ENCODE measurements around the gene FYCO1.

The FYCO1 gene

DNA sequence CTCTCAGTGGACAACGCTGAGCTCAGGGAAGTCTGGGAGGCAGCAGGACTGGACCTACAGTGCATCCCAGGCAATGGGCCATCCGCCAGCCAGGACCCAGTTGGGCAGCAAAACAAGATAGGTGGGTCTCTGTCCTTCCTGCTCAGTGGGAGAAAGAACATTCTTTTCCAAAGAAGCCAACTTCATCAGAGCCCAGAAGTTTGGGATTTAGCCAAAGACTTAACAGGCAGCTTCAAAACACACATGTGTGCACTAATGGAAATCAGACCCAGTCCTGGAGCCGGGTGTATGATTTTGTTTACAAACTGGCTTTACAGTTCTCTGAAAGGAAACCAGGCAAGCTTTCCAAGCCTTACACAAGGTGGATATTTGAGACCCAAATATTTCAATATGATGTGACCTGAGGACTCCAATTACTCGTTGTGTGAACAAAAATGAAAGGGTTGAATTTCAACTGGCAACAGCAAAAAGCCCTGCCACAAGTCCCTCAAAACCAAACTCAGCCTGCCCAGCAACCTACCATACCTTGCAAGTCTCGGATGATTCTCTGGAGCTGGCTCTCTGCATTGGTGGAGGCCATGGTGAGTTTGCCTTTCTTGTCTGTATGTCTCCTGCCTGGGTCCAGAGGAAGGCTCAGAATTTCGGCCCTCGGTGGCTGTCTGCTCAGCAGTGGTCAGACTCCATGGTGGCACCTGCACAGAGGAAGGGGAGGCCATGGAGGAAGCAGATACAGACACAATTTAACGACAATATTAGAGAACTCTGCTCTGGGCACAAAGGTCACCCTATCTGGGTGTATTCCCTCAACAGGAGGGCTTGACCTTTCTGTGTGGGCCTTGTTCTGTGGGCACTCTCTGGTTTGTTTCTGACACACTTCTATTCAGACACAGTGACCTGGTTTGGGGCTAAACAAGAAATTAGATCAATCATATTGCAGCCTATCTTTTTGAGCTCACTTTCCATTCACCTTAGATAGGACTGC is 11.0 kb downstream of the FYCO1 start:
- DNase-seq (ENCODE audit: low read depth) = no peak

DNA sequence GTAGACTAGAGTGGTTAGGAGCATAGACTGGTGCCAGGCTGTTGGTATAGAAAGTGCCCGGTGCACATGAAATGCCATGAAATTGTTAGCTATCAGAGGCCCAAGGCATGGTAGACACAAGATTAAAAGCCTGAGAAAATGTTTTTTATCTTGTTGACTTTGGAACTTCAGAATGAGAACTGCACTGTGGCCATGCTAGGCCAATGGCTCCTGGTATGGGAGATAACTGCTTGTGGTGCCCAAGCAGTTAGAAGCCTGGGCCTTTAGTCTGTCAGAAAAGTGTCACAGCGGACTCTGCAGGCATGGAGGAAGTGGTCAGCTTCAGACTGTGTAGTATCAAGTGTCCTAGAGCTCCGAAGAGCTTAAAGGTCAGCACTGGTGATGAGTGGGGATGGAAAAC is 11.9 kb downstream of the FYCO1 start:
- DNase-seq (ENCODE audit: low read depth) = no peak

DNA sequence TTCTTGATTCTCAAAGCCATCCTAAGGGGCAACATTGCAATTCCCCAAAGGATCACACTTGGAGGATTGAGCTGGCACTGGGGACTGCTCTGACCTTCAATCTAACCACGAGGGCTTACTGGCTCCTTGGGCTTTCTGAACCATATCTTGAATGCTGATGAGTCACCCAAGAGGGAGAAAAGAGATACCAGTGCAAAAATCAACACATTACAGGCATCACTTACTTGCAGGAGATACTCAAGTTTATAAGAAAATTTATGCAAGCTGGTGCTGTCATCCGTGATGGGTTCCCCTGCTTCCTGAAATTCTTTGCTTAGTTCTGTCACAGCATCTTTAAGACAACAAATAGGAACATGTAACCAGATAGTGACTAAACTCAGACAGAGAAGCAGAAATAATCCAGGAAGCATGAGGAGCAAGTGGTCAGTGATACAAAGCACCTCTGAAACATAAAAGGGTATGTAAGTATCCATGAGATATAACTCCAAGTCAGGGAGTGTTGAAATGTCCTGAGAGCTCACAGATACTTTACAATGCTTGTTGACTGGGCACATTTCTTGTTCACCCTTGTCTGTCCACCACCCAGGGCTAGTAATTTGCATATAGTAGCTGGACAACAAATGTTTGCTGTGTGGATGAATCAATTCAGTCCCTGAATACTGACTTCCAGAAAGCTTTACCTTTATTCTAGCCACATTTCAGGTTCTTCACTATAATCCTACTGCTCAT is 14.1 kb downstream of the FYCO1 start:
- DNase-seq (ENCODE audit: low read depth) = no peak

DNA sequence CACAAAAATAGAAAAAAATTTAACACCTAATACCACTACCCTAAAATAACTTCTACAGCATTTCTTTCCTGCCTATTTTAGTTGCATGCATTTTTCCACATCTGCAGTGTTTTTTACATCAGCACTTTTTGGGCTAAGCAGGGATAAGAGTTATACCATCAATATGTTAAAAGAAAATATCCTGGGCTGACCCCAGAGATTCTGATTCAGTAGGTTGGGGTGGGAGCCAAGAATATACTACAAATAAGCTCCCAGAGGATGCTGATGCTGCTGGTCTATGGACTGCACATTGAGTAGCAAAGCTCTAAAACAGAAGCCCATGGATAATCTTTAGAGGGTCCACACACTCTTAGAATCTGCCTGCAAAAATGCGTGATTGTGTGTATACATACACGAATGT is 14.8 kb downstream of the FYCO1 start:
- no peak for DNase-seq (ENCODE audit: low read depth)

DNA sequence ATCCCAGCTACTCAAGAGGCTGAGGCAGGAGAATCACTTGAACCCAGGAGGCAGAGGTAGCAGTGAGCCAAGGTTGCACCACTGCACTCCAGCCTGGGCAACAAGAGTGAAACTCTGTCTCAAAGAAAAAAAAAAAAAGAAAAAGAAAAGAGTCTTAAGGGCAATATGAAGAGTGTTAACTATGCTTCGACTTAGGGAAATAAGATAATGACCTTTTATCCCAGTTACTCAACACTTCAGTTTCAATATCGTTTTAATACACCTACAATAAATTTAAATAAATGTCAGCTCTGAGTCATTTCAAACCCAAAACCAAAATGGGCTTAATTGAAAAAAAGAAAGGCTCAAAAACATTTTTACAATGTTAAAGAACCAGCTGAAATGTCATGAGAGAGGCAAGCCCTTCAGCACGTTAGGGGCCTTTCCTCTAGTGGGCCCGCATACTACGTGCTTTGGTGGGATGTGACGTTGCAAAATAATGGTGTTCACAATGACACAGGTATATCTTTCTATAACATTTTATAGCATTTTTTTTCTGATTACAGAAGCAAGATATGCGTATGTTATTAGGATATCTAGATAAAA is 15.3 kb downstream of the FYCO1 start:
- no peak for DNase-seq (ENCODE audit: low read depth)

DNA sequence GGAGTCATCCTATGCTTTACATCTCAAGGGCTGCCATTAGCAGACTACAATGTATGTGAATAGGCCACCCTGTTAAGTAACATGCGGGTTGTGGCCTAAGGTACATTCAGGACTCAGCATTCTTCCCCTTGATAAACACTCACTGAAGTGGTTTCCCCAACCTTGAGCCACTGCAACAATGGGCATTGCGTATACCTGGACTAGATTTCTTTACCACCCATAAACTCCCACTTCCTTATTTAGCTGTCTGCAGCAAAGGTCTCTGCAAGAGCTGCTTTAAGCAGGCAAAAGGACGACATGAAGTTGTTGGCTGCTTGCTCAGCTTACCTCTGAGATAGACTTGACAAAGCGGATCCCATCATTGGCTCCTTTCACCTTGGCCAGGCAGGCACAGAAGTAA is 16.2 kb downstream of the FYCO1 start:
- no peak for DNase-seq (ENCODE audit: low read depth)

DNA sequence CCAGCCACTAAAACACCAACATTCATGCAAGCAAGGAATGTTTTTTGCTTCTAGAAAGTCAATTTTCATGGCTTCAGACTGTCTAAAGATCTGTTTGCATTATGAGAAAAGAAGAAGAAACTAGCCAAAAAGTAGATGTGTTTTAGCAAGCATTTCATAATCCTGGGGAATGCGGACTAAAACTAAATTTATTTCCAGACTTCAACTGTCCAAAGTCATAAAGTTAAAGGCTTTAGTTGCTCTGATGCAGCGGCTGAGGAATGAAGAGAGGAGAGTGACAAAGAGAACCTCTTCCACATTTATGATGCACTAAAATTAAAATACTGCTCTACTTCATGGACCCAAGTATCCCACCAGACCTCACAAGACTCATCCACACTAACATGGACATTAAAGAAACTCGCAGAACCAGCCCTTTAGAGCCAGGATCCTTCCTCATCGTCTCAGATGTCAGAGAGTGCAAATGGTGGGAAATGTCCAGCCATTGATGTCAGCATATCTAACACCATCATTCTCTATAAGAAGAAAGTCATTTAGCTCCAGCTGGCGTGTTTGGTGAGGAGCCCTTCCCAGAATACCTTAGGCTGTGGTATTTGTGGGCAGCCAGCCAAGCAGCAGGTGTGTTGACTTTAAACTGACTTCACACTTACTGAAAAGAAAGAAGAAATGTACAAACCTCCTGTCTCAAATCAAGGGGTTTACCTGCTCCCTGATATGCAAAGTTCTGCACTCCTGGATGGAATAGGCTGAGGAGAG is 17.4 kb downstream of the FYCO1 start:
- DNase-seq (ENCODE audit: low read depth) = no peak

DNA sequence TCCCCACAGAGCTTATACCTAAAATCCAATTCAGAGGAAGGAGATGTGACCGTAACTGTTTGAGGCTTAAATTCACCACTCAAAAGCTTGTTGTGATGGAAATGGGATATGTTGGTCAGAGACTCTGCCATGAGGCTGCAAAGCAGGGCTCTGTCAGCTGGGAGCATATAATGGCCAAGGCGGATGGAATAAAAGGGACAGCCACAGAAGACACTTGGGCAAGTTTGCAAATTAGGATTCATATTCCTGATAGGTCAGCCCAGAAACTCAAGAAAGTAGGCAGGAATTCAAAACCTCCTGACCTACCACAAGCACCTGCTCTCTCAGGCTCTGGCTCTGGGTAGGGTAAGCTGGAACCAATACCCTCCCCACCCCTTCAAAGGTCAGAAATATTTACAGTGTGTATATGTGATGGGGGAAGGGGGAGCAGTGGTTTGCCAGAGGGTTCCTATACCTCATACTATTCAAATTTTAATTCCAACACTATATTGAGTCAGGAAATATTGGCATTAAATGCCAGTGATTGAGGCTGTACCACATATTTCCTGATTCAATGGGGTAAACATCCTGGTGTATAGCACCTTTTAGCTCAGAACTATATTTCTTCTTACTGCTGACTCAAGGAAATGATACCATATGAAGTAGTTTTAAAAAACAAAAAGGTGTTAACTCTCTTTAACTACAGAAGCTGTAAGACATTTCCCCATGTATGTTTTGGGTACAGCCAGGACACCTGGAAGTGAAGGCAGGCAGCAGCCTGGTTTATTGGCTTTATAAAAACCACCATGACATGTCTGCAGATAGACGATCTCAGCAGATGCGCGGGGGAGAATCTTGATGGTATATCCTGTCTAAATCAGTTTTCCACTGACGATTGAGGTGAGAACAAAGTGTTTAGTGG is 19.2 kb downstream of the FYCO1 start:
- DNase-seq (ENCODE audit: low read depth) = peak; percentile 28

DNA sequence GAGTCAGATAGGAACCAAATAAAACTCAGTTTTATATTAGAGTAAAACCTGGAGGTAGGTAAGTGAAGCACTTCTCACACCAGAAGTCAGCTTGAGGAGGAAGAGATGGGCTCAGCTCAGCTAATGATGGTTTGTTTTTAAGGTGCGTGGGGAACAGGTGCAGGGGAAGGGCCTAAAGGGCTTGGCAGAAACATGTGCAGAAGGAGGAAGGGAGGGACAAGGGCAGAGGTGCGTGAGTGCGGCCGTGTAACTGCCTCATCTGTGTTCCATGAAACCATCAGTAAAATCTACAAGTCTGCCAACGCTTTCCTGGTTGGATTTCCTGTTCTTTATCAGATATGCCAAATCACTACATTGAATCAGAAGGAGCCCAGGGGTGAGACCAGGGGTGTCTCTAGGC is 19.9 kb downstream of the FYCO1 start:
- no peak for DNase-seq (ENCODE audit: low read depth)

DNA sequence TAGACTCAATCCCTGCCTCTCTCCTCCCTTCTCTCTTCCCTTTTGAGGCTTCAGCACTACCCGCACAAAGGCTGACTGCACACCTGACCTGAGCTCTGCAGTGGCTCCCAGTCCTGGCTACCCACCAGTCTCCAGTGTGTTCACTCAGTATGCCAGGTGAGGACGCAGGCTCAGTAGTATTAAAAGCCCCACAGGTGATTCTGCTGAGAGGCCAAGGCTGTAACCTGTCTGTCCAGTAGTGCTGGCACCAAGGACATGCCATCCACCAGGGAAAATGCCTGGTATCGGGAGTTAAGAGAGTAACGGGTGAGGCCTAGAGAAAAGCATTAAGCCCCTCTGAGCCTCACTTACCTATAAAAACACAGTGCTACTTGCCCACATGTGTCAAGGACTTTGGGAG is 20.9 kb downstream of the FYCO1 start:
- DNase-seq (ENCODE audit: low read depth) = no peak

DNA sequence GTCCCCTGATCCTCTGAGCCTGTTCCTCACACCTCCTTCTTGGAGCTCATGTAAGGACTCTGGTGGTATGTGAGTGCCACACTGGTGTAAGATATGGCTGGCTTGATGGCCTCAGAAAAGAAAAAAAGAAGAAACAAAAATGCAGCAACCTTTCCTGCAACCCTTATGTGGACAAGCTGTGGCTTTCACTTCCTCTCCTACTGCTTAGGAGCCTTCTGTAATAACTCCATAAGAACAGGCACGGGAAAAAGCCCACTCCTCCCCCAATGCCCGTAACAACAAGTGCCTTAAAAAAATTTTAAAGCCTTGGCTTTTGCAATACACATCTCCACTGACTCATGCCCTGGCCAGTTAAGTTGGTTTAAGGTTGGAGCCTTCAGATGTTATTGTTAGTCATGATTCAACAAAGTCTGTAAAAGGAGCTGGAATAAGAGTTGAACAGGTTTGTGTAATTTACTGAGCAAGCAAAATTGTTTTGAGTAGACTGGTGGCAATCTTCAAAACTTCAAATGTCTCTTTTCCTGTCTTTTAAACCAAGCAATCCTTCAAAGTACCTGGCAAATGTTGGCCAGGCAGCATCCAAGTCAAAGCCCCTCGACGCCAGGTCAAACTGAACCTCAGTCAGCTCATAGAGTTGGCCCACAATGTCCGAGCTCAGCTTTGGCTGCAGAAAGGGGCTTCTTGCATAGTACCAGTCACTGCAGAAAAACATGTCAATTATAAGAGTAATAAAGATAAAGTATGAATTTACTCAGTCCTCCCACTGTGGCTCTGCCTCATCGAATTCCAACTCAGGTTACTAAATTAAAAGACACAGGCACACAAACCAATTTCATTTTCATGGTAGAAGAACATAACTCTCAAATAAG is 22.9 kb downstream of the FYCO1 start:
- DNase-seq (ENCODE audit: low read depth) = no peak

DNA sequence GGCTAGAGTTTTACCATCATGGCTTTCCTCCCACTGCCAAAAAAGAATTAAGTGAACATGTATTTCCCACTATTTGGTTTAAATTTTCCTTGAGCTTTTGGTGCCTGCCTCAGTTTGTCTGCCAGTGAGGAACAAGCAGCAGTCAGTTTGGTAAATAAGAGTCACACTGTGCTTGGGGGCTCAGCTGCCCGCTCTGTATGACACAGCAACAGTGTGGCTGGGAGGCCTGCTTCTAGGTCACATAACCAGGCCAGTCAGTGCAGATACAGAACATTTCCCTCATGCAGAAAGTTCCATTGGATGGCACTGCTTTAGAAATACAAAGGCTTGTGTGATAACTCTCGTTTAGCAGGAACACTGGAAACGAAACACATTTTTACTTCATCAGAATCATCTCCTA is 25.7 kb downstream of the FYCO1 start:
- no peak for DNase-seq (ENCODE audit: low read depth)

DNA sequence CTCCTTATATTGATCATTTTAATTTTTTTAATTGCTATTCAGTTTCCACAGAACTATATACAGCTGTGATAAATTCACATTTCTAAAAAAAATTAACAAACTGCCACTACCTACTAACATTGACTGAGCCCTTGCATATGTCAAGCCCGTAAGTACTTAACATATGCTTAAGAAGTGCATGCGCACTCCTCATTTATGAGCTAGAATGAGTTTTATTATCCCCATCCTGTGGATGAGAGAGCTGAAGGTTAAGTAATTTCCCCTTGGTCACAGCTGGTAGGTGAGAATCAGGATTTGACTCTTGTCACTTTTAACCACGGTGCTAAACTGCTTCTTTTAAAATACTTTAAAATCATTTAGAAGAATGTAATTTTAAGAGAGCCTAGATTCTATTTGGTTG is 26.5 kb downstream of the FYCO1 start:
- DNase-seq (ENCODE audit: low read depth) = no peak

DNA sequence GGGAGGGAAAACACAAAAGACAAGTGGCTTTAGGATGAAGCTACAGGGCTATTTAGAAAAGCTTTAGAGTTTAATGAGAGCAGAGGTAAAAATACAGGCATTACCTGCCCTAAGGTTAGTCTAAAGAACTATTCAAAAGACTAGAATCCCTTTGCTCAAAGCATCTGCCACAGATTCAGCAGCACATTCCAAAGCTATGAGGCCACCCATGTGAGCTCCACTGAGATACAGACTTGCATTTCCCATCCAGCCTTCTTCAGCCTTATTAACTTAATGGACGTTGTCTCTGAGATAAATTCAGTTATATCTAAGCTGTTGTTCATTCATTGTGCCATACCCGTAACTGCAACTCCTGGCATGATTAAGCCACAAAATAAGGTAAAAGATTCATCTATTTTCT is 26.9 kb downstream of the FYCO1 start:
- no peak for DNase-seq (ENCODE audit: low read depth)

DNA sequence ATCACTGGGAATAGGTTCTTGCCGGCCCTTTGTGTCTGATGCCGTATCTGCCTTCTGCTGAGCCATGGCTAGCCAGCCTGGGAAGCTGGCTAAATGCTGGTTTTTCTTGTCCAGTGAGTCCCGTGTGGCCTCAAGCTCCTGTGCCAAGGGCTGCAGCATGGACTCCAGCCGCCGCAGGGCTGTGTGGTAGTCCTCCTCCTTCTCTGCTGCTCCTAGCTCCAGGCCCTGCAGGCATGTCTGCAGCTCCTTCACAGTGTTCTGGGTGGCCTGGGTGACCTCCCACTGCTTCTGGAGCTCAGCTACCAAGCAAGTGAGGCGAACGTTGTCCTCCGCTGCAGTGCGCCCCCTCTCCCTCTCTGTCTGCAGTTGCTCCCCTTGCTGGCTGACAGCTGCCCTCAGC is 27.5 kb downstream of the FYCO1 start:
- no peak for DNase-seq (ENCODE audit: low read depth)

DNA sequence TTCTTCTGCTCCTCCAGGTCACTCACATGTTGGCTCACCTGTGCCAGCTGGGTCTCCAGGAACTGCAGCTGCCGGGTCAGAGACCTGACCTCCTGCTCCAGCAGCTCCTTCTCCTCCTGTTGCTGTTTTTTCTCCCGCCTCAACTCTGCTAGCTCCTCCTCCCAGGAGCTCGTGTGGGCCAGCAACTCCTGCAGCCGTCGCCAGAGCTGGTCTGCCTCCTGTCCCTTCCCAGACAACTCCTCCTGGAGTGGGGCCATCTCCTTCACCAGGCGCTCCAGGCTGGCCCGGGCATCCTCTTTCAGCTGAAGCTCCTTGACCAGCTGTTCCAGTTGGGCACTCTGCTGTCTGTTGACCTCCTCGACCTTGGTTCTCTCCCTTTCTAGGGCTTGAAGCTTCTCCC is 27.9 kb downstream of the FYCO1 start:
- DNase-seq (ENCODE audit: low read depth) = no peak

DNA sequence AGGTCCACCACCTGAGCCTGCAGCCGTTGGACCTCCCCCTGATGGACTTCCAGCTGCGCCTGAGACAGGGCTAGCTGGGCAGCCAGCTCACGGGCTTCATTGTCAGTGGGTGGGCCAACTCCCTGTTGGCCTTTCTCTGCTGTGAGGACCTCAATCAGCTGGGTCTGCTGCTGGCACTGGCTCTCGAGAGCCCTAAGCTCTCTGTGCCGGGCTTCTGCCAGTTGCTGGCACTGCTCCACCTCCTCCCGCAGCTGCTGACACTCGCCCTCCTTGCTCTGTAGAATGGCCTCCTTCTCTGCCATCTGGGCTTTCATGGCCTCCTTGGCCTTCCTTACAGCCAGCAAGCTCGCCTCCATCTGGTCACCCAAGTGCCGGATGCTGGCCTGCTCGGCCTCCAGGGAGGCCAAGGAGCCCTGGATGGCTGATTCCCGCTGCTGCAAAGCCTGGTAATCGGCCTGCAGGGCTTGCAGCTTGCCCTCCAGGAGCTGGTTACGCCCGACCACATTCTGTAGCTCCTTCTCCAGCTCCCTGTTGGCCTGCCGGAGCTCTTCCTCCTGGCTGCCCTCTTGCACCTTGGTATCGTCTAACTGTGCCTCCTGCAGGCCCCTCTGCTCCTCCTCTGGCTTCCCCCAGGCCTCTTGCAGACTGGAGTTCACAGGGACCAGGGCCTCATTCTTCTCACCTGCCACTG is 28.5 kb downstream of the FYCO1 start:
- no peak for DNase-seq (ENCODE audit: low read depth)

DNA sequence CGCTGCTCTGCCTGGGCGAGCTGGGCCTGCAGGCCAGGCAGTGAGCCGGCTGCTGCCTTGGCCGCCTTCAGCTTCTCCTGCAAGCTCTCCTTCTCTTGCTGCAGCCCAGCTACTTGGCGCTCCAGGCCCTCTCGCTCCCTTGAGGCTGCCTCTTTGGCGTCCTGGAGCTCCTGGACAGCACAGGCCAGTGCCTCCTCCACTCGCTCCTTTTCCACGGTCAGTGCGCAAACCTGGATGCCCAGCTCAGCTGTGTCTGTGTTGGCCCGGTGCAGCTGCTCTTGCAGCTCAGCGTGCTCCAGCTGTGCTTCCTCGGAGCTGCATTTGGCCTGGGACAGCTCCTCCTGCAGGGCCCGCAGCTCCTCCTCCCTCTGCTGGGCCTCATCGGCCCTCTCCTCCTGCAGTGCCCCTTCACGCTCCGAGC is 29.2 kb downstream of the FYCO1 start:
- no peak for DNase-seq (ENCODE audit: low read depth)

DNA sequence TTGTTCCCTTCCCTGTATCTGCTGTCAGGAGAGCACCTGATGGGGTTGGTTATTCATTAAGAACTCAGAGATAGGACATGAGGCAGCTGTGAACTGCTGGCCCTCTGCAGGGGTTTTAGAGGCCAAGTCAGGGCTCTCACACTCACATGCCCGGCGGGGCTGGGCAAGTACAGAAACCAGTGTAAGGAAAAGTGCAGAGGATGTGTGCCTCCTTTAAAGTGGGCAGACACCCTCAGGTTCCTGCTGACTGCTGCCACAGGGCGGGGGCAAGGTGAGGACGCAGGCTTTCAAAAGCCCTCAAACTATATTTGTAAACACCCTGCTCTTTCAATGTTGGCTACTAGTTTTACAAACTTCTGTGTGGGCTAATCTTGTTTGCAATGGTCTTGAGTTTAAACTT is 30.0 kb downstream of the FYCO1 start:
- DNase-seq (ENCODE audit: low read depth) = peak; percentile 34

DNA sequence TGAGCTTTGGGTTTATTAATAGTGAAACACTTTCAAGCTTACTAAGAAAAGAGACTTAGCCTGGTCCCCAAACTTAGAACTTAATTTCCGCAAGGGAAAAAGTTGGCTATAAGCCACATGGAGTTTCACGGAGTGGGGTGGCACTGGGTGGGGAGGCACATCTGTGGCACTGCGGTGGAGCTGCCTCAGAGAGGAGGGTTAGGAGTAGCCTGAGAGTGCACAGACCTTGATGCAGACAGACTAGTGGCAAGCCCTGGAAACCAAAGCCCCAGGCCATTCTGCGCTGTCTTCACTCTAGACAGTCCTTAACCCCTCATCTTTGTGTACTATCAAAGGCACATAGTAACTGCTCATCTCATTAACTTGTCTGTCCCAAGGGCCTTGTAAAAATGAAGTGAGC is 30.4 kb downstream of the FYCO1 start:
- no peak for DNase-seq (ENCODE audit: low read depth)
